Heart left ventricle (tissue), 13 donors: ENCODE data around the gene FAM53A.

ENCODE experiments used
- POLR2A ChIP-seq, 2 donors: fragments of 450-650 bp; IDR thresholded peaks; one replicate each; pipeline ENCODE4 v1.6.1; 2017; ENCODE audit warnings: antibody characterized with exemption in 2 of 2, mild to moderate bottlenecking in 2 of 2, moderate library complexity in 2 of 2
- TF ChIP-seq, protein P1 (sequence below), 12 donors: fragments of 200-600 bp; sonication (generic) in 4 of 12; IDR thresholded peaks; one replicate each; pipeline versions ENCODE4 v1.5.0 to v1.8.0; 2018 to 2022; ENCODE audit warnings: antibody characterized with exemption in 12 of 12, mild to moderate bottlenecking in 5 of 12
- donor health status: ischemic (EF 13 %, LVEDD 7.1; RV severe dilation, severe dysfunction).
- donor health status: DM: no; HTN: yes; CAD: no.
- donor health status: DM: no; HTN: no; CAD: no.
- donor health status: ischemic (EF 25% LVEDD 6.9; RV normal size, moderate dysfunction).
- donor health status: ischemic (EF 25% LVEDD 5.7; RV mildly dilated, moderate dysfunction).
- donor health status: ischemic (EF 35%, LVEDD 5.7; RV mildly dilated, moderate dysfunction).
- donor health status: nonischemic (EF 11% LVEDD 7.7; RV severe dilation, severe dysfunction).
- donor health status: DM: yes; HTN: yes; CAD: no.
- donor health status: PGD.
- donor health status: ischemic (EF 29% LVEDD 5.4; RV normal size, mild dysfunction).
- donor health status: nonischemic (EF 23%, LVEDD 6.1; RV moderate dilation, normal function).

DNA sequence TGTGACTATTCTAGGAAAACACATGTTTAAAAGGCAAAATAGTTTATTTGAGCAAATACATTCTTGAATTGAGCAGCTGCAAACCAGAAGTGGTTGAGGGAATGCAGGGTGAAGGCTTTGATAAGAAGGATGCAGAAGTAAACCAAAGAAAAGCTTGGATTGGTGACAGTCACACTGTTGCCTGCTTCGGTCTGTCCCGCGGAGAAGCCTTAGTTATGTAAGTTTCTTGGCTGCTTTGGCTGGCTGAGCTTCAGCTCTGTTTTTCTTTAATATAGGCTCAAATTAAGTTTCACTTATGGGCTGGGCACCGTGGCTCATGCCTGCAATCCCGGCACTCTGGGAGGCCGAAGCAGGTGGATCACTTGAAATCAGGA, 67.6 kb downstream of the FAM53A start:
- TF ChIP-seq, protein P1, sequence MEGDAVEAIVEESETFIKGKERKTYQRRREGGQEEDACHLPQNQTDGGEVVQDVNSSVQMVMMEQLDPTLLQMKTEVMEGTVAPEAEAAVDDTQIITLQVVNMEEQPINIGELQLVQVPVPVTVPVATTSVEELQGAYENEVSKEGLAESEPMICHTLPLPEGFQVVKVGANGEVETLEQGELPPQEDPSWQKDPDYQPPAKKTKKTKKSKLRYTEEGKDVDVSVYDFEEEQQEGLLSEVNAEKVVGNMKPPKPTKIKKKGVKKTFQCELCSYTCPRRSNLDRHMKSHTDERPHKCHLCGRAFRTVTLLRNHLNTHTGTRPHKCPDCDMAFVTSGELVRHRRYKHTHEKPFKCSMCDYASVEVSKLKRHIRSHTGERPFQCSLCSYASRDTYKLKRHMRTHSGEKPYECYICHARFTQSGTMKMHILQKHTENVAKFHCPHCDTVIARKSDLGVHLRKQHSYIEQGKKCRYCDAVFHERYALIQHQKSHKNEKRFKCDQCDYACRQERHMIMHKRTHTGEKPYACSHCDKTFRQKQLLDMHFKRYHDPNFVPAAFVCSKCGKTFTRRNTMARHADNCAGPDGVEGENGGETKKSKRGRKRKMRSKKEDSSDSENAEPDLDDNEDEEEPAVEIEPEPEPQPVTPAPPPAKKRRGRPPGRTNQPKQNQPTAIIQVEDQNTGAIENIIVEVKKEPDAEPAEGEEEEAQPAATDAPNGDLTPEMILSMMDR (IDR thresholded peaks at IDR 0.05), result no peak
- TF ChIP-seq POLR2A (IDR thresholded peaks at IDR 0.05), result no peak
